HG03378 (cell line): ENCODE data around the gene ANKDD1B.
"Not testable (repeated sequence)": the region's sequence is repeated elsewhere in the genome, so short reads cannot be mapped to it uniquely, and the experiment has no call there.

ENCODE experiments used
- ATAC-seq: cut with Tn5 transposase; IDR thresholded peaks from one replicate; pipeline ENCODE4 v1.9.1; 2021; ENCODE audit warnings: mild to moderate bottlenecking, moderate library complexity; ENCODE audit not compliant: unreplicated experiment

ANKDD1B gene

DNA sequence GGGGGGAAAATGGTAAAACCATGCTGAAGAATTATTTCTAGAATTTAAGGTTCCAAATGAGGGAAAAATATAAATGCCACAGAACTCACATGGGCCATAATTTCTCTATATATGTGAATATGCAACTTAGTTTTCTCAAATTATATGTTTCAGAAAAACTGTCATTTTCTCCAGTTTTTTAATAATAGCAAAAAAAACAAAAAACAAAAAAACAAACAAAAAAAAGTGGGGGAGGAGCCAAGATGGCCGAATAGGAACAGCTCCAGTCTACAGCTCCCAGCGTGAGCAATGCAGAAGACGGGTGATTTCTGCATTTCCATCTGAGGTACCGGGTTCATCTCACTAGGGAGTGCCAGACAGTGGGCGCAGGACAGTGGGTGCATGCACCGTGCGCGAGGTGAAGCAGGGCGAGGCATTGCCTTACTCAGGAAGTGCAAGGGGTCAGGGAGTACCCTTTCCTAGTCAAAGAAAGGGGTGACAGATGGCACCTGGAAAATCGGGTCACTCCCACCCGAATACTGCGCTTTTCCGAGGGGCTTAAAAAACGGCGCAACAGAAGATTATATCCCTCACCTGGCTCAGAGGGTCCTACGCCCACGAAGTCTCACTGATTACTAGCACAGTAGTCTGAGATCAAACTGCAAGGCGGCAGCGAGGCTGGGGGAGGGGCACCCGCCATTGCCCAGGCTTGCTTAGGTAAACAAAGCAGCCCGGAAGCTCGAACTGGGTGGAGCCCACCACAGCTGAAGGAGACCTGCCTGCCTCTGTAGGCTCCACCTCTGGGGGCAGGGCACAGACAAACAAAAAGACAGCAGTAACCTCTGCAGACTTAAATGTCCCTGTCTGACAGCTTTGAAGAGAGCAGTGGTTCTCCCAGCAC is 84.5 kb downstream of the ANKDD1B start:
- ATAC-seq = not testable (repeated sequence)

DNA sequence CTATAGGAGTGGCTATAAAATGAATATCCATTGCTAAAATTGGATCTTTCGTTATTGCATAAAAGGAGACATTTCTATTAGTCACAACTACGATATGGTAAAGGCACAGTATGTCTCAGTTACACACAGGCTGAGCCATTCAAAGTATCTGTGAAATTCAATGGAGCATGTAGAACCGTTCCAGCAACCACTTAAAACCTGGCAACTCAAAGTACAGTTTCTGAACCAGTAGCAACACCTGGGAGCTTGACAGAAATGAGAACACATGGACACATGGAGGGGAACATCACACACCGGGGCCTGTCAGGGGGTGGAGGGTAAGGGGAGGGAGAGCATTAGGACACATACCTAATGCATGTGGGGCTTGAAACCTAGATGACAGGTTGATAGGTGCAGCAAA is 90.6 kb downstream of the ANKDD1B start:
- ATAC-seq = no peak

DNA sequence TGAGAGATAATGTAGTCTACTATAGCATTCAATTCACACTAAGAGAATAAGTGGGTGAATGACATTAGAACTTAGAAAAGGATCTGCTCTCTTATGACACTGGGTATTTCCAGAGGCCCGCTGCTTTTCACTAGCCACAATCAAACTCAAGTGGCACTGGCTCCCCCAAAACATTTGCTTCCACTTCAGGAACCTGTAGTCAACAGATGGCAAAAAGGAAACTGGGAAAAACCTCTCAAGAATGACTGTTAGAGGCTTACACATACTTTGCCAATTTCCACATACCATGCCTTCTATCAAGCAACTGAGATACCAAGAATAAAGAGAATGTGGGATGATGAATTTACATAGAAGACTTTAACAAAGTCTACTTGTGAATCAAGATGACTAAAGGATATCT is 94.8 kb downstream of the ANKDD1B start:
- no peak for ATAC-seq

DNA sequence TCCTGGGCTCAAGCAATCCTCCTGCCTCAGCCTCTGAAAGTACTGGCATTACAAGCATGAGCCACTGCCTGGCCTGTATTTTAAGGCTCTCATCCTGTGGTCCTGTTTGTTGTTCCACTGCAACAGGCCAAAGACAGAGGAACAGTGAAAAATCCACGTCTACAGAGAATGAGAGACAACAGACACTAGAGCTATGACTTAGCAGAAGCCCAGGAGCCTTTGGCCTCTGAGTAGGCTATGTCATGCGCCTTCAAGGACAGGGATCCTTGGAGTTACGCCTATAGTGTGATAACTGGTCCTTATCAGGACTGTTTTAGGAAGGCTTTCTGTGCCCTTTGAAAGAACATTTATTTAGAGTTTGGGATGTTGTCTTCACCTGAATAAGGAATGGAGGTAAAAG is 95.5 kb downstream of the ANKDD1B start:
- ATAC-seq = no peak

DNA sequence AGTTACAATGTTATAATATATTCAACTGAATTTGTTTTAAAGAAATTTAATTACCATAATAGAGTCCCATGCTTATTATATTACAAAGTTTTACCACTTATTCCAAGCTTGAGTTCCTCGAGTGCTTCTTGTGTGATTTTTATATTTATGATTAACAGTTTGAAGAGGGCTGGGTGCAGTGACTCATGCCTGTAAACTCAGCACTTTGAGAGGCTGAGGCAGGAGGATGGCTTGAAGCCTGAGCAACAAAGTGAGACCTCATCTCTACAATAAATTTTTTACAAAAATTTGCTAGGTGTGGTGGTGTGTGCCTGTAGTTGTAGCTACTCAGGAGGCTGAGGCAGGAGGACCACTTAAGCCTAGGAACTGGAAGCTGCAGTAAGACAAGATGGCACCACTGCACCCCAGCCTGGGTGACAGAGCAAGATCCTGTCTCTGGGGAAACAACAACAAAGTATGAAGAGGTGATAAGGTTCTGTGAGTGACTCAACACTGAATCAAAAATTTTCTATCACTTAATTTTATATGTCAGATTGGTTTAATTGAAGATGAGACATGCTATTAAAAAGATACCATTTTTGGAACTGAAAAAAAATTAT is 96.8 kb downstream of the ANKDD1B start:
- no peak for ATAC-seq

DNA sequence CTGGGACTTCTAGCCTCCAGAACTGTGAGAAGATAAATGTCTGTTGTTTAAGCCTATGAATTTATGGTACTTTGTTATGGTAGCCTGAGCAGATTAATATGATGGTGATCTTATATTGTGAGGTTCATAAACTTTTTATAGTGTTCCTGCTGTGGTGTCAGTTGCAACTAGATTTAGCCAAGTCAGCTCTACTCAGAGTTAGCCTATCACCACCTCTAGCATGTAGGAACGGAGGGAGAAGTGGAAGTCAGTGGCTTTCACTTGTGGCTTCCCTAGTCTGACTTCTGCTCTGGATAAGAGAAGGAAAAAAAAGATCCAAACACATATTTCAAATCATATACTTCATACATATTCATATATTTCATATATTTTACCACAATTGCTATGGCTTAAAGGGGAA is 99.4 kb downstream of the ANKDD1B start:
- no peak for ATAC-seq

DNA sequence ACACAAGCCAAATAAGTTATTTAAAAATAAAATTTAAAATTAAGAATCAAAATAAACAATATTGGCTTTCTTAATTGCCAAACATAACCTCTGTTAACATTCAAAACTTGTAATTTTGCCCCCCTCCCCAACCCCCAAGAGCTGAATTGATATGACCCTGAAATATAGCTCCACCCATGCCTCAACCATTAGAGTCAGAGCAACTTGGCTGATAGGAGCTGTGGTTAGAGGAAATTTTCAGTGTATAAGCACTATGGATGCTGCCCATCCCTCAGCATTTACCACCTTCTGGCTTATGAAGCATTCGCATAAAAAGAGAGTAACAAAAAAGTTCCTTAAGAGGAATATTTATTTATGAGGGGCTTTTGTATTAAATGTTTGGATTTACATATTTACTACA is 99.9 kb downstream of the ANKDD1B start:
- no peak for ATAC-seq

DNA sequence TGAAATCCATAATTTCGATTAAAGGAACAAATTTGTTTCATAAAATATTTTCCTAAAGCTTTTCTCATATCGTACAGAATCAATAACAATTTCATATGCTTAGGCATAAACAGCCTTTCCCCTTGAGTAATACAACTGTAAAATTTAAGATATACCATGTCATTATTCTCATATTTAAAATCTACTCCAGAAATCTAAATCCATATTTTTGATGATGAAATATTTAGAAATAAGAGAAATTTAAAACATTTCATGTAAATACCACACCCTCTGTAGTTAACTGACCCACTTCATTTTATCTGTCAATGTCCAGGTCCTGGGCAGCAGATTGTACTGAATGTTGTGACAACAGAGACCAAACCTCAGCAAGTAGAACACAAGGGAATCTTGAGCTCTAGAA is 100.8 kb downstream of the ANKDD1B start:
- ATAC-seq = no peak

DNA sequence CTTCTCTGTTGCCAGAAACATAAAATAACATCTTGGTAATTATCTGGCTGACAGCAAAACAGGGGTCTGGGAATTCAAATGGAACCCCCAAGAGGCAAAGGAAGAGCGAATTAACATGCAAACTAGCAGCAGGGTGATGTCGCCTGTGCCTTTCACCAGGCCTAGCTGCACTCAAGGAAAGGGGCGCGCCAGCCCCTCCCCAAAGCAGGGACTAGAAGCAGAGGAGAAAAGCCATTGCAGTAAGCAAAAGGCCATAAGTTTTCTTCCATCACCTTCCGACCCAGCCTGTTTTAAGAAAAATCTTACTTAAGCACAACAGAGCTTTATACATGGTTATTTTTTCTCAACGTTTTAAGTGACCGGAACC is 105.4 kb downstream of the ANKDD1B start:
- peak; percentile 4 for ATAC-seq

DNA sequence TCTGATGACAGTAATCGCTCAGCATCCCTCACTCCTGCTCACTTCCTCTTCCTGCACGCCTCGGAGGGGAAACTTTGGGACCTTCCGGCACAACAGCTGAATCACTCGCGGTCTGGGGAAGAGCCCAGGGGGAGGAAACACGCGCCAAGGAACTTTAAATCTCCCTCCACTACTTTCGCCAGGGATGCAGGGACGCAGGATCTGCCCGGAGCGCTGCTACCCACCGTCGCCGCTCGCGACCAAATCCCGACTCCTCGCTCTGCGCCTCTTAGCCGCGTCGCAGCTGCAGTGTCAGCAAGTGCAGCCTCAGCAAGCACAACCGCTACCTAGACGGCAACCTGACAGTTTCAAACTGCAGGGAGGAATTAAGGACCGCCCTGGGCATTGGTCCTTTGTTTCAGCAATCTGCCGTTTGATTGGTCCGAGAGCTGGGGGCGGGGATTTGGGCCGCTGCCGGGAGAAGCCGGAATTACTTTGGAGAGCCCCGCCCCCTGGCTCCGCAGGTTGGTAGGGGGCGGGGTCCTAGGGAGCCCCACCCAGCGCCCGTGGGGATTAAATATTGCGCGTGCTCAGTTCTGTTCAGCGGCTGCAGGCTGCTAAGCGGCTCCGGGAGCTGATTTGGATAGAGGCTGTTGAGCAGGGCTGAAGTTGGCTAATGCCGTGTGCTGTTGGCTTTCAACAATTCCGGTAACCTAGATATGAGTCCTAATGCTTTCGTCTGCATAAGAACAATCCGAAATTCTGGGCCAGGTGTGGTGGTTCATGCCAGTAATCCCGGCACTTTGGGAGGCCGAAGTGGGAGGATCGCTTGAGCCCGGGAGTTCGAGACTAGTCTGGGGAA is 106.0 kb downstream of the ANKDD1B start, which contains the start of gene POC5:
POC5 (minus strand) TSS at position 356 of the 841 bp plus-strand sequence. CDS start 4,500 bp downstream, outside the sequence.
- ATAC-seq = peak; percentile 95

DNA sequence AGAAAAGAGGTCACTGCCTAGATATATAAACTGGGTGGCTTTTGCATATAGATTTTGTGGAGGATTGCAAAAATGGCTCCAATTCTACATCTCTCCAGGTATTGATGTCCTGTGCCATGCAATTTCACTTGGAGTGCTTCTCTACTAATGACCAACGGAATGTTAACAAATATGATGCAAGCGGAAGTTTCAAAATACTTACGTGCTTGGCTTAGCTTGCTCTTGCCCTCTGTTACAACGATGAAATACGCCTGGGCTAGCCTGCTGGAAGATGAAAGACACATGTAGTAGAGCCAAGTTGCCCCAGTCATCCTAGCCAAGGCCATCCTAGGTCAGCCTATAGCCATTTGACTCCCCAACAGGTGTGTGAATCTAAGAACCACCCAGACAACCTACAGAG is 109.6 kb downstream of the ANKDD1B start:
- ATAC-seq = no peak
